ENCODE data around the gene ASB6. TPM values are rescaled to one million over a fixed set of nuclear protein-coding genes. Genes with fewer than 3 reads are reported as not detected.
A peak's percentile ranks its signal among the peaks of the same experiment; 100 is the strongest.
"Not testable (repeated sequence)": the region's sequence is repeated elsewhere in the genome, so short reads cannot be mapped to it uniquely, and the experiment has no call there.

The ASB6 gene
- polyA plus RNA-seq, 1 of the 3 experiments (the other 2 are of a cell fraction) = 35.9 TPM

GRCh38 chr9:129664746-129665388 lies 22.9 kb upstream of the ASB6 start:
- H3K4me3 ChIP-seq (ENCODE audit: low read depth in 2 of 2, low read length in 1 of 2) = peak overlapping the region in 1 of 2 experiments; percentile 51; a peak in 2 of 4 replicates
- H3K27ac ChIP-seq (ENCODE audit: low read depth in 2 of 2, low read length in 1 of 2) = peak overlapping the region in 1 of 2 experiments; percentile 78; a peak in 2 of 4 replicates
- ChIA-PET POLR2A (interaction anchor here (1.5 kb wide), 1 partner anchor 11 kb away, joined by 7 read pairs; no protein-coding TSS in a partner anchor), CTCF (interaction anchor here (1.4 to 2.2 kb wide), 2 partner anchors 62 to 126 kb away, joined by 4 to 5 read pairs; no protein-coding TSS in a partner anchor)
- WGBS (ENCODE audit: low lambda C conversion rate) = 45% methylated on average over 36 of the region's 36 CpGs
- TF ChIP-seq NRF1 (IDR thresholded peaks at IDR 0.05; ENCODE audit: low read depth, low read length) (no peak), CHD2 (IDR thresholded peaks at IDR 0.05; ENCODE audit: low read length, partially characterized antibody) (no peak), USF1 (IDR thresholded peaks at IDR 0.05; ENCODE audit: borderline replicate concordance, low read depth) (no peak), RFX5 (IDR thresholded peaks at IDR 0.05; ENCODE audit: low read length) (no peak), RXRA (IDR thresholded peaks at IDR 0.05; ENCODE audit: borderline replicate concordance, low read depth) (no peak), GATA2 (CRISPR knock-in tag; IDR thresholded peaks at IDR 0.05) (no peak), TEAD4 (IDR thresholded peaks at IDR 0.05; ENCODE audit: borderline replicate concordance, insufficient read depth) (no peak), RAD21 (IDR thresholded peaks at IDR 0.05; ENCODE audit: low read length) (no peak), MEF2A (IDR thresholded peaks at IDR 0.05; ENCODE audit: borderline replicate concordance, low read depth) (no peak), USF2 (IDR thresholded peaks at IDR 0.05; ENCODE audit: borderline replicate concordance, low read depth, low read length) (no peak), ELF1 (IDR thresholded peaks at IDR 0.05) (no peak), SMC3 (IDR thresholded peaks at IDR 0.05; ENCODE audit: low read depth, low read length) (no peak), TAF1 (IDR thresholded peaks at IDR 0.05; ENCODE audit: borderline replicate concordance, low read depth, low read length) (no peak), NFIC (IDR thresholded peaks at IDR 0.05; ENCODE audit: borderline replicate concordance) (no peak), FOXM1 (IDR thresholded peaks at IDR 0.05; ENCODE audit: low read depth) (no peak), ZBTB33 (IDR thresholded peaks at IDR 0.05; ENCODE audit: borderline replicate concordance, low read depth) (no peak)
- TF ChIP-seq, protein P1, sequence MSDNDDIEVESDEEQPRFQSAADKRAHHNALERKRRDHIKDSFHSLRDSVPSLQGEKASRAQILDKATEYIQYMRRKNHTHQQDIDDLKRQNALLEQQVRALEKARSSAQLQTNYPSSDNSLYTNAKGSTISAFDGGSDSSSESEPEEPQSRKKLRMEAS (IDR thresholded peaks at IDR 0.05; ENCODE audit: low read depth) = no peak
- TF ChIP-seq, protein P2, sequence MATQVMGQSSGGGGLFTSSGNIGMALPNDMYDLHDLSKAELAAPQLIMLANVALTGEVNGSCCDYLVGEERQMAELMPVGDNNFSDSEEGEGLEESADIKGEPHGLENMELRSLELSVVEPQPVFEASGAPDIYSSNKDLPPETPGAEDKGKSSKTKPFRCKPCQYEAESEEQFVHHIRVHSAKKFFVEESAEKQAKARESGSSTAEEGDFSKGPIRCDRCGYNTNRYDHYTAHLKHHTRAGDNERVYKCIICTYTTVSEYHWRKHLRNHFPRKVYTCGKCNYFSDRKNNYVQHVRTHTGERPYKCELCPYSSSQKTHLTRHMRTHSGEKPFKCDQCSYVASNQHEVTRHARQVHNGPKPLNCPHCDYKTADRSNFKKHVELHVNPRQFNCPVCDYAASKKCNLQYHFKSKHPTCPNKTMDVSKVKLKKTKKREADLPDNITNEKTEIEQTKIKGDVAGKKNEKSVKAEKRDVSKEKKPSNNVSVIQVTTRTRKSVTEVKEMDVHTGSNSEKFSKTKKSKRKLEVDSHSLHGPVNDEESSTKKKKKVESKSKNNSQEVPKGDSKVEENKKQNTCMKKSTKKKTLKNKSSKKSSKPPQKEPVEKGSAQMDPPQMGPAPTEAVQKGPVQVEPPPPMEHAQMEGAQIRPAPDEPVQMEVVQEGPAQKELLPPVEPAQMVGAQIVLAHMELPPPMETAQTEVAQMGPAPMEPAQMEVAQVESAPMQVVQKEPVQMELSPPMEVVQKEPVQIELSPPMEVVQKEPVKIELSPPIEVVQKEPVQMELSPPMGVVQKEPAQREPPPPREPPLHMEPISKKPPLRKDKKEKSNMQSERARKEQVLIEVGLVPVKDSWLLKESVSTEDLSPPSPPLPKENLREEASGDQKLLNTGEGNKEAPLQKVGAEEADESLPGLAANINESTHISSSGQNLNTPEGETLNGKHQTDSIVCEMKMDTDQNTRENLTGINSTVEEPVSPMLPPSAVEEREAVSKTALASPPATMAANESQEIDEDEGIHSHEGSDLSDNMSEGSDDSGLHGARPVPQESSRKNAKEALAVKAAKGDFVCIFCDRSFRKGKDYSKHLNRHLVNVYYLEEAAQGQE (IDR thresholded peaks at IDR 0.05; ENCODE audit: low read depth, low read length) = no peak
- H3K36me3 ChIP-seq (replicated peaks in 1 of 2; ENCODE audit: control insufficient read depth in 1 of 2, insufficient read depth in 2 of 2, low read length in 1 of 2) = no peaks in the 10 kb centered on the region
- peak overlapping the region; percentile 33; the same call in 1 of the 2 replicates for H3K4me2 ChIP-seq
- no peak overlapping the region for H2AFZ ChIP-seq (ENCODE audit: low read depth)
- H3F3A ChIP-seq (replicated peaks; ENCODE audit: insufficient read depth) = peaks cover 3% of the 10 kb centered on the region
- H3K9me2 ChIP-seq = no peaks in the 10 kb centered on the region
- DNase-seq = peak; percentile 87
- H3K27me3 ChIP-seq (ENCODE audit: insufficient read depth) = no peaks in the 10 kb centered on the region; the same call in 1 of the 2 replicates
- no peak overlapping the region for H3K9ac ChIP-seq
- no peaks in the 10 kb centered on the region for H3K79me2 ChIP-seq (ENCODE audit: insufficient read depth)
- H3K9me3 ChIP-seq = no peaks in the 10 kb centered on the region
- peaks cover 0 to 15% of the 10 kb centered on the region in 2 experiments; a peak in 1 of 4 replicates for H3K4me1 ChIP-seq (ENCODE audit: control insufficient read depth in 1 of 2, insufficient read depth in 2 of 2, low read depth in 1 of 2, low read length in 1 of 2)
- no peaks in the 10 kb centered on the region for H4K20me1 ChIP-seq (ENCODE audit: insufficient read depth)

DNA sequence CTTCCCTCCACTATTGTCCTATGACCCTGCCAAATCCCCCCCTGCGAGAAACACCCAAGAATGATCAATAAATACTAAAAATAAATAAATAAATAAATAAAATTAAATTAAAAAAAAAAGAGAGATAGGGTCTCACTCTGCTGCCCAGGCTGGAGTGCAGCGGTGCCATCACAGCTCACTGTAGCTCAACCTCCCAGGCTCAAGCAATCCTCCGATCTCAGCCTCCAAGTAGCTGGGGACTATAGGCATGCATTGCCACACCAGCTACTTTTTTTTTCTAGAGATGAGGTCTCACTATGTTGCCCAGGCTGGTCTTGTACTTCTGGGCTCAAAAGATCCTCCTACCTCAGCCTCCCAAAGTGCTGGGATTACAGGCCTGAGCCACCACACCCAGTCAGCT lies 20.3 kb upstream of the ASB6 start:
- H3K79me2 ChIP-seq (ENCODE audit: insufficient read depth); H3K9me3 ChIP-seq; H3K4me3 ChIP-seq (ENCODE audit: low read depth in 2 of 2, low read length in 1 of 2); H3K9me2 ChIP-seq; H3K4me1 ChIP-seq (ENCODE audit: control insufficient read depth in 1 of 2, insufficient read depth in 2 of 2, low read depth in 1 of 2, low read length in 1 of 2); H3K27me3 ChIP-seq (ENCODE audit: insufficient read depth); H4K20me1 ChIP-seq (ENCODE audit: insufficient read depth); H3K9ac ChIP-seq; H3K27ac ChIP-seq (ENCODE audit: low read depth in 2 of 2, low read length in 1 of 2); H3K4me2 ChIP-seq; H3K36me3 ChIP-seq (replicated peaks in 1 of 2; ENCODE audit: control insufficient read depth in 1 of 2, insufficient read depth in 2 of 2, low read length in 1 of 2); DNase-seq; H3F3A ChIP-seq (replicated peaks; ENCODE audit: insufficient read depth); H2AFZ ChIP-seq (ENCODE audit: low read depth): not testable (repeated sequence)
- POLR2A ChIA-PET = interaction anchor here (0.7 kb wide), 1 partner anchor 9 kb away, joined by 3 read pairs; no protein-coding TSS in a partner anchor
- WGBS (ENCODE audit: low lambda C conversion rate) = 67% methylated on average over 3 of the region's 3 CpGs
- CTCF ChIA-PET = interaction anchor here (0.6 to 1.8 kb wide), 5 partner anchors 17 to 519 kb away, joined by 3 to 6 read pairs (median 4); no protein-coding TSS in a partner anchor
